ENCODE results near the gene MYO1B. TPM values are rescaled to one million over a fixed set of nuclear protein-coding genes. Genes with fewer than 3 reads are reported as not detected.

Gene MYO1B
- total RNA-seq, 1 experiment from 2014 or later: 93.0 TPM

DNA sequence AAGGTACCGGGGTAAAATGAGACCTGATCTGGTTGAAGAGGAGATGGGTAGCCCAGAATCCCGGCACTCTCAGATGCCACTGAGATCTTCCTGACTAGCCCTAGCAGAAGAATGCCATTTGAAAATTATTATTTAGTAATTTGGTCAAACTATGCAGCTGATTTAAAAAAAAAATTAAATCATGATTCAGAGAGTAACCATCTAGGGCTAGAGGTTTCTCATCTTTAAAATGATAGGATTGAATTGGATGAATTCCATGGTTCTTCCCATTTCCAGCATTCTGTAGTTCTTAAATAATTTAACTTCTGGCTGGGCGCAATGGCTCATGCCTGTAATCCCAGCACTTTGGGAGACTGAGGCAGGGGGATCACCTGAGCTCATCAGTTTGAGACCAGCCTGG, 106.1 kb downstream of the MYO1B start:
- H3K4me3 ChIP-seq (ENCODE audit: low read length): no peak overlapping the region
- H2AFZ ChIP-seq (ENCODE audit: low read length): no peak overlapping the region
- no peak overlapping the region for H3K27ac ChIP-seq (ENCODE audit: low read length)
- H3K79me2 ChIP-seq (ENCODE audit: low read length): no peaks in the 10 kb centered on the region
- ATAC-seq (no peak), DNase-seq (no peak)
- H3K9me3 ChIP-seq (ENCODE audit: low read length): no peaks in the 10 kb centered on the region
- CTCF ChIA-PET: no interaction called here
- peaks cover 32% of the 10 kb centered on the region for H3K36me3 ChIP-seq (ENCODE audit: low read depth, low read length)
- no peak overlapping the region for H3K4me2 ChIP-seq (ENCODE audit: low read length)
- no TSS peak for BruUV-seq (replicated peaks)
- intact Hi-C loops (cut with micrococcal nuclease): loop anchor here (5.0 kb wide), 1 partner anchor 104 kb away; the partner anchor contains the start of gene MYO1B
- no peaks in the 10 kb centered on the region for H4K20me1 ChIP-seq (ENCODE audit: low read length)
- peaks cover 20% of the 10 kb centered on the region; the same call in 1 of the 2 replicates for H3K4me1 ChIP-seq (ENCODE audit: insufficient read depth, low read length)
- H3K9ac ChIP-seq (ENCODE audit: low read length): no peak overlapping the region
- no peaks in the 10 kb centered on the region for H3K9me2 ChIP-seq (replicated peaks; ENCODE audit: low read length)
- POLR2A ChIA-PET (ENCODE audit: unreplicated experiment): no interaction called here
- no peaks in the 10 kb centered on the region for H3F3A ChIP-seq (ENCODE audit: low read length, unreplicated experiment)
- TF ChIP-seq EZH2 (IDR thresholded peaks at IDR 0.05; ENCODE audit: low read length, unreplicated experiment): no peak
- no peak for TF ChIP-seq EZH2phosphoT487 (IDR thresholded peaks at IDR 0.05; ENCODE audit: borderline replicate concordance, low read length)
- TF ChIP-seq, protein P1, sequence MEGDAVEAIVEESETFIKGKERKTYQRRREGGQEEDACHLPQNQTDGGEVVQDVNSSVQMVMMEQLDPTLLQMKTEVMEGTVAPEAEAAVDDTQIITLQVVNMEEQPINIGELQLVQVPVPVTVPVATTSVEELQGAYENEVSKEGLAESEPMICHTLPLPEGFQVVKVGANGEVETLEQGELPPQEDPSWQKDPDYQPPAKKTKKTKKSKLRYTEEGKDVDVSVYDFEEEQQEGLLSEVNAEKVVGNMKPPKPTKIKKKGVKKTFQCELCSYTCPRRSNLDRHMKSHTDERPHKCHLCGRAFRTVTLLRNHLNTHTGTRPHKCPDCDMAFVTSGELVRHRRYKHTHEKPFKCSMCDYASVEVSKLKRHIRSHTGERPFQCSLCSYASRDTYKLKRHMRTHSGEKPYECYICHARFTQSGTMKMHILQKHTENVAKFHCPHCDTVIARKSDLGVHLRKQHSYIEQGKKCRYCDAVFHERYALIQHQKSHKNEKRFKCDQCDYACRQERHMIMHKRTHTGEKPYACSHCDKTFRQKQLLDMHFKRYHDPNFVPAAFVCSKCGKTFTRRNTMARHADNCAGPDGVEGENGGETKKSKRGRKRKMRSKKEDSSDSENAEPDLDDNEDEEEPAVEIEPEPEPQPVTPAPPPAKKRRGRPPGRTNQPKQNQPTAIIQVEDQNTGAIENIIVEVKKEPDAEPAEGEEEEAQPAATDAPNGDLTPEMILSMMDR (conservative IDR thresholded peaks at IDR 0.05; ENCODE audit: low read depth, low read length): no peak
- no peaks in the 10 kb centered on the region for H3K27me3 ChIP-seq (ENCODE audit: low read length)

DNA sequence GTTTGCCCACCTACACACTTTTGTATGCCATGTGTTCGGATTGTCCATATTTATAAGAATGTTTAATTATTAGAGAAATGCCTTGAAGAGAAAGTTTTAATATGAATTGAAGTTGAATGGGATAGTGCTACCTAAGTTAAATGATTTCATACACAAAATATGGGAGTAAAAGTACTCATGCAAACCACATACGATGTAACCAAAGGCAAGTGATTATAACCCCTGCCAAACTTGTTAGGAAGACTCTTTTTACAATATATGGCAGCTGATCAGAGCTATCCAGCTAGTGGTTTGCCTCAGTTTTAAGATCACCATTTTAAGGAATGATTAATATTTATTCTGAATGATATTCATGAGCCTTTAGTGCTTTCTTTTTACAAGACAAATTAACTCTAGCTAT, 106.7 kb downstream of the MYO1B start:
- DNase-seq (no peak), ATAC-seq (peak; percentile 43; the same call in 1 of the 2 replicates)
- TF ChIP-seq EZH2 (IDR thresholded peaks at IDR 0.05; ENCODE audit: low read length, unreplicated experiment): no peak
- TF ChIP-seq EZH2phosphoT487 (IDR thresholded peaks at IDR 0.05; ENCODE audit: borderline replicate concordance, low read length): no peak
- TF ChIP-seq, protein P1 (conservative IDR thresholded peaks at IDR 0.05; ENCODE audit: low read depth, low read length): no peak
- Histone ChIP-seq H3K79me2 (ENCODE audit: low read length) (no peaks in the 10 kb centered on the region), H3K4me1 (ENCODE audit: insufficient read depth, low read length) (peaks cover 20% of the 10 kb centered on the region; the same call in 1 of the 2 replicates), H3K27ac (ENCODE audit: low read length) (no peak overlapping the region), H4K20me1 (ENCODE audit: low read length) (no peaks in the 10 kb centered on the region), H3K9ac (ENCODE audit: low read length) (no peak overlapping the region), H3K36me3 (ENCODE audit: low read depth, low read length) (peaks cover 32% of the 10 kb centered on the region), H3K9me2 (replicated peaks; ENCODE audit: low read length) (no peaks in the 10 kb centered on the region), H3K27me3 (ENCODE audit: low read length) (no peaks in the 10 kb centered on the region), H3K9me3 (ENCODE audit: low read length) (no peaks in the 10 kb centered on the region), H2AFZ (ENCODE audit: low read length) (no peak overlapping the region), H3K4me2 (ENCODE audit: low read length) (no peak overlapping the region), H3F3A (ENCODE audit: low read length, unreplicated experiment) (no peaks in the 10 kb centered on the region), H3K4me3 (ENCODE audit: low read length) (no peak overlapping the region)
- POLR2A ChIA-PET (ENCODE audit: unreplicated experiment): no interaction called here
- BruUV-seq (replicated peaks): no TSS peak
- CTCF ChIA-PET: no interaction called here
- intact Hi-C loops (cut with micrococcal nuclease): loop anchor here (5.0 kb wide), 1 partner anchor 105 kb away; the partner anchor contains the start of gene MYO1B

- BruUV-seq (replicated peaks): no TSS peak
- H4K20me1 ChIP-seq (ENCODE audit: low read length): no peaks in the 10 kb centered on the region
- no peak for TF ChIP-seq EZH2phosphoT487 (IDR thresholded peaks at IDR 0.05; ENCODE audit: borderline replicate concordance, low read length)
- TF ChIP-seq, protein P1 (conservative IDR thresholded peaks at IDR 0.05; ENCODE audit: low read depth, low read length): no peak
- TF ChIP-seq EZH2 (IDR thresholded peaks at IDR 0.05; ENCODE audit: low read length, unreplicated experiment): no peak
- H3K27ac ChIP-seq (ENCODE audit: low read length): no peak overlapping the region
- peaks cover 20% of the 10 kb centered on the region; the same call in 1 of the 2 replicates for H3K4me1 ChIP-seq (ENCODE audit: insufficient read depth, low read length)
- no peaks in the 10 kb centered on the region for H3K27me3 ChIP-seq (ENCODE audit: low read length)
- POLR2A ChIA-PET (ENCODE audit: unreplicated experiment): no interaction called here
- CTCF ChIA-PET: no interaction called here
- ATAC-seq: peak; percentile 90
- no peaks in the 10 kb centered on the region for H3K79me2 ChIP-seq (ENCODE audit: low read length)
- no peak overlapping the region for H2AFZ ChIP-seq (ENCODE audit: low read length)
- peaks cover 32% of the 10 kb centered on the region for H3K36me3 ChIP-seq (ENCODE audit: low read depth, low read length)
- DNase-seq: peak; percentile 65
- no peak overlapping the region for H3K9ac ChIP-seq (ENCODE audit: low read length)
- H3K9me2 ChIP-seq (replicated peaks; ENCODE audit: low read length): no peaks in the 10 kb centered on the region
- intact Hi-C loops (cut with micrococcal nuclease): loop anchor here (5.0 kb wide), 1 partner anchor 105 kb away; the partner anchor contains the start of gene MYO1B
- 0 out of 2 replicates have a peak overlapping the region, but pooled peaks have one; percentile 1 for H3K4me2 ChIP-seq (ENCODE audit: low read length)
- H3K4me3 ChIP-seq (ENCODE audit: low read length): no peak overlapping the region
- no peaks in the 10 kb centered on the region for H3F3A ChIP-seq (ENCODE audit: low read length, unreplicated experiment)
- no peaks in the 10 kb centered on the region for H3K9me3 ChIP-seq (ENCODE audit: low read length)
These were observed 107.3 kb downstream of the MYO1B start for GRCh38 chr2:191352536-191352935.

Measured in PC-3 (cell line).